Measurements from ENCODE around the gene LRSAM1. TPM values are rescaled to one million over a fixed set of nuclear protein-coding genes. Genes with fewer than 3 reads are reported as not detected.

LRSAM1 gene
- total and polyA plus RNA-seq, 2 of the 8 experiments (the other 6 are each of a cell fraction or from before 2014, with no cell fraction given), result 9.7 to 18.3 TPM

- no peak for TF ChIP-seq SP2 (IDR thresholded peaks at IDR 0.05; ENCODE audit: low read length)
- TF ChIP-seq RXRA (IDR thresholded peaks at IDR 0.05; ENCODE audit: insufficient read depth, low read depth, low read length), result no peak
- TF ChIP-seq MAFK (IDR thresholded peaks at IDR 0.05; ENCODE audit: low read depth, low read length), result no peak
- no peak for TF ChIP-seq CHD7 (IDR thresholded peaks at IDR 0.05; ENCODE audit: insufficient replicate concordance, low read length)
- TF ChIP-seq HDAC6 (IDR thresholded peaks at IDR 0.05; ENCODE audit: low read depth, low read length), result no peak
- no peak for TF ChIP-seq JUN (IDR thresholded peaks at IDR 0.05; ENCODE audit: low read depth, low read length)
- TF ChIP-seq POLR2A (IDR thresholded peaks at IDR 0.05; ENCODE audit: control extremely low read depth in 1 of 2, low read depth in 2 of 2, low read length in 2 of 2), result no peak
- no peak for TF ChIP-seq RNF2 (IDR thresholded peaks at IDR 0.05; ENCODE audit: borderline replicate concordance, low read depth, low read length, missing control alignments, poor library complexity, severe bottlenecking)
- no peak for TF ChIP-seq ASH2L (IDR thresholded peaks at IDR 0.05; ENCODE audit: low read length)
Observed at GRCh38 chr9:127539982-127540663, 88.8 kb downstream of the LRSAM1 start (continued).

Measured in H1 (cell line).